Mucosa of descending colon (tissue), 3 donors: ENCODE measurements around the gene ACSF2. TPM values are rescaled to one million over a fixed set of nuclear protein-coding genes. Genes with fewer than 3 reads are reported as not detected.

ENCODE experiments used
- ATAC-seq: fragments of 200-7000 bp; cut with Tn5 transposase; one replicate; pipeline ENCODE4 v1.9.1; 2020; ENCODE audit warnings: mild to moderate bottlenecking, moderate library complexity
- DNase-seq, 3 donors: peaks; one replicate each; pipeline ENCODE4 v3.0.0-alpha.2; 2020
- H3K36me3 ChIP-seq: fragments of 200-600 bp; one replicate; pipeline ENCODE4 v1.8.0; 2021; ENCODE audit warnings: low read depth, mild to moderate bottlenecking
- H3K4me1 ChIP-seq: fragments of 200-600 bp; one replicate; pipeline ENCODE4 v1.8.0; 2021; ENCODE audit warnings: low read depth, mild to moderate bottlenecking
- H3K4me3 ChIP-seq: fragments of 200-600 bp; one replicate; pipeline ENCODE4 v1.8.0; 2021; ENCODE audit warnings: mild to moderate bottlenecking
- H3K9me3 ChIP-seq: fragments of 200-600 bp; one replicate; pipeline ENCODE4 v1.8.0; 2021; ENCODE audit warnings: mild to moderate bottlenecking
- intact Hi-C, 2 donors: fragments of 100-400 bp; cut with DNase I in 1 of 2; cut with micrococcal nuclease in 1 of 2; formaldehyde crosslinking; loops; one replicate each; pipeline versions ENCODE4 v1.11.0 to v1.11.1; 2022; cut with DNase I, micrococcal nuclease
- total RNA-seq, 3 donors: library from RNA; stranded (reverse); fragmentation: NEBNext Ultra II Directional in 2 of 3; extraction: Animal tissue kit (Norgen Biotek cat#: 25700) in 2 of 3; gene quantifications; one replicate each; pipeline versions ENCODE4 v1.2.1 to v1.2.4, GENCODE V29; 2021 to 2023
- TF ChIP-seq, protein P1 (sequence below): fragments of 200-600 bp; IDR thresholded peaks from one replicate; pipeline ENCODE4 v1.8.0; 2022; ENCODE audit warnings: antibody characterized with exemption, mild to moderate bottlenecking
- donor health status: DM: no; HTN: no; CAD: no; lungs with moderate emphysema.
- donor health status: DM: no; HTN: no; CAD: no.
- donor health status: DM: no; HTN: yes; CAD: no.

Gene ACSF2
- total RNA-seq, 3 donors from 2014 or later: 79.7 to 246 (median 99.4) TPM

DNA sequence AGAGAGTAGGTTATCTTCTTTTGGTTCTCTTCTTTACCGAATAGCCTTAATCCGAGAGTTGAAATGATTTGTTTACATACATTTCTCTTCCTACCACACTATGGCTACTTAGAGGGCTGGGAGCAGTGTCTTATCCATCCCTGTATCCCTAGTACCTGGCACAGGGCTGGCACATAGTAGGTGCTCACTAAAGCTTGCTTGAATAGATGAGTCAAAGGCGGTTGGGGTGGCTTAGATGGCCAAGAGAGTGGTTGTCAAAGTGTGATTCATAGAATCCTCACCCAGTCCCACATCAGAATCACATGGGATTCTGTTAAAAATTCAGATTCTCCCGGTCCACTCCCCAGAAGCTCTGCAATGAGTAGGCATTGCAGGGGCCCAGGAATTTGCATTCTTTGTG, 31.6 kb downstream of the ACSF2 start:
- Histone ChIP-seq H3K36me3 (no peaks in the 10 kb centered on the region), H3K4me3 (no peak overlapping the region), H3K9me3 (no peaks in the 10 kb centered on the region), H3K4me1 (peaks cover 37% of the 10 kb centered on the region)
- ATAC-seq: no peak
- no peak for DNase-seq
- TF ChIP-seq, protein P1, sequence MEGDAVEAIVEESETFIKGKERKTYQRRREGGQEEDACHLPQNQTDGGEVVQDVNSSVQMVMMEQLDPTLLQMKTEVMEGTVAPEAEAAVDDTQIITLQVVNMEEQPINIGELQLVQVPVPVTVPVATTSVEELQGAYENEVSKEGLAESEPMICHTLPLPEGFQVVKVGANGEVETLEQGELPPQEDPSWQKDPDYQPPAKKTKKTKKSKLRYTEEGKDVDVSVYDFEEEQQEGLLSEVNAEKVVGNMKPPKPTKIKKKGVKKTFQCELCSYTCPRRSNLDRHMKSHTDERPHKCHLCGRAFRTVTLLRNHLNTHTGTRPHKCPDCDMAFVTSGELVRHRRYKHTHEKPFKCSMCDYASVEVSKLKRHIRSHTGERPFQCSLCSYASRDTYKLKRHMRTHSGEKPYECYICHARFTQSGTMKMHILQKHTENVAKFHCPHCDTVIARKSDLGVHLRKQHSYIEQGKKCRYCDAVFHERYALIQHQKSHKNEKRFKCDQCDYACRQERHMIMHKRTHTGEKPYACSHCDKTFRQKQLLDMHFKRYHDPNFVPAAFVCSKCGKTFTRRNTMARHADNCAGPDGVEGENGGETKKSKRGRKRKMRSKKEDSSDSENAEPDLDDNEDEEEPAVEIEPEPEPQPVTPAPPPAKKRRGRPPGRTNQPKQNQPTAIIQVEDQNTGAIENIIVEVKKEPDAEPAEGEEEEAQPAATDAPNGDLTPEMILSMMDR: no peak
- intact Hi-C loops: no loop called here

DNA sequence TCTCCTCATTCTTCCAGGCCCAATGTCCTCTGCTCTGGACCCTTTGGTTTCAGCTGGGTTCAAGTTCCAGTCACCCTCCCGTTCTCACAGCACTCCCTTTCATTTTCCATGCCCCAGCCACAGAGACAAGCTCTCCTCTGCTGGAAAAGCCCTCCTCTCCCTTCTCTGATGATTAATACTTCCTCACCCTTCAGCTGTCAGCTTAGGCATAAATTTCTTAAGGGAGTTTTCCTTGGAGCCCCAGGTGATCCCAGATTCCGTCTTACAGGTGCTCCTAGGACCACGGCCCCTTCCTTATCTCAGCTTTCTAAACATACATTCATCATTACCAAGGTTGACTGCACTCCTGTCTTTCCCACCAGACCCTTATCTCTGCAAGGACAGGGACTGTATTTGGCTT, 32.3 kb downstream of the ACSF2 start:
- intact Hi-C loops: no loop called here
- Histone ChIP-seq H3K4me3 (no peak overlapping the region), H3K4me1 (peaks cover 30% of the 10 kb centered on the region), H3K36me3 (no peaks in the 10 kb centered on the region), H3K9me3 (no peaks in the 10 kb centered on the region)
- peak in 1 of 3 donors; percentile 2 for DNase-seq
- TF ChIP-seq, protein P1: no peak
- peak; percentile 3 for ATAC-seq

DNA sequence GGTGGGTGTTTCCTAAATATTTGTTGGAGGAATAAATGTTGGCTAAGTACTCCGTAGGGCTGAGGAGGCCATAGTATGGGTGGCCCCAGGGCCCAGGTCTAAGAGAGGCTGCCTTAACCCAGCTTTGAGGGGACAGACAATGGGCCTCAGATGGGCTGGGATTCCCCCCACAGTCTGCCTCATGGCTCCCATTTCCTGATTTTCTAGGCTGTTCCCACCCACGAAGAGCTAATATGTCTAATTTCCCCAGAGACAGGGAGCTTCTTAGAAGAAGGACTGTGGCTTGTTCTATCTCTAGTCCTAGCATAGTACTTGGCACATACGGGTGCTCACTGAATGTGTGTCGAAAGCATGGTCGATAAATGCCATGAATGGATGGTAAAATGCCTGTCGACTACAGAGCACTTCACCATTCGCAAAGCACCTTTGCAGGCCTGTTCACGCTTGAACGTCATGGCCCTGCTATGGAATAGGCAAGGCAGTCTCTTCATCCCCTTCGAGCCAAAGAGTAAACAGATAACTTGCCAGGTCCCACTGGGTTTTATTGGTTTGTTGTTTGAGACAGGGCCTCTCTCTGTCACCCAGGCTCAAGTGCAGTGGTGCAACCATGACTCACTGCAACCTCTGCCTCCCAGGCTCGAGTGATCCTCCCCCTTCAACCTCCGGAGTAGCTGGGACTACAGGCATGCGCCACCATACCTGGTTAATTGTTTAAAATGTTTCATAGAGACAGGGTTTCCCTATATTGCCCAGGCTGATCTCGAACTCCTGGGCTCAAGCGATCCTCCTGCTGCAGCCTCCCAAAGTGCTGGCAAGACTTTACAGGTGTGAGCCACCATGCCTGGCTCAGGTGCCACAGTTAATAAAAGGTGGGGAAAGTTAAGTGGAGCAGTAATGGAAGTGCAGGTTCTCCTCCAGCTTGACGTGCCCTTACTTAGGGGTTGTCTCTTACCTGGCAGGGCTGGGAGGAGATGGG, 33.0 kb downstream of the ACSF2 start:
- DNase-seq: peak in 1 of 3 donors; percentile 48
- no peak overlapping the region for H3K4me3 ChIP-seq
- ATAC-seq: peak; percentile 79
- TF ChIP-seq, protein P1: no peak
- no peaks in the 10 kb centered on the region for H3K9me3 ChIP-seq
- peaks cover 26% of the 10 kb centered on the region for H3K4me1 ChIP-seq
- H3K36me3 ChIP-seq: no peaks in the 10 kb centered on the region
- intact Hi-C loops: no loop called here

DNA sequence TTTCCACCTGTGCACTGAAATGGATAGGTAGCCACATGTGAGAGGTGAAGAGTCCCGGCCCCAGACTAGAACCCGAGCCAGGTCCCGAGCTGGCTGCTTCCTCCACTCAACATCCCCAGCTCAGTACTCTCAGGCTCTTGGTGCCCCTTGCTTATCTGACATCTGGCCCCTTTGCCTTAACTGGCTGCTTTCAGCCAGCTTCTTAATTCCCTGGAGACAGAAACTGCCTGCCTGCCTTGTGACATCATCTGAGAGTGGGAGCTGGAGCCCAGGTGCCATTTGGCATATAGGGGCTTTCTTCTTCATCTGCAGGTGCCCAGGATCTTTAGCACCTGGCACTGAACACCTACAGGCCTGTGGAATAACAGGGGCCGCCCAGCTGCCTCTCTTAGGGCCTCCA, 33.7 kb downstream of the ACSF2 start:
- intact Hi-C loops: no loop called here
- DNase-seq (peak in 1 of 3 donors; percentile 29), ATAC-seq (no peak)
- no peak overlapping the region for H3K4me3 ChIP-seq
- peaks cover 19% of the 10 kb centered on the region for H3K4me1 ChIP-seq
- TF ChIP-seq, protein P1: no peak
- no peaks in the 10 kb centered on the region for H3K9me3 ChIP-seq
- no peaks in the 10 kb centered on the region for H3K36me3 ChIP-seq

DNA sequence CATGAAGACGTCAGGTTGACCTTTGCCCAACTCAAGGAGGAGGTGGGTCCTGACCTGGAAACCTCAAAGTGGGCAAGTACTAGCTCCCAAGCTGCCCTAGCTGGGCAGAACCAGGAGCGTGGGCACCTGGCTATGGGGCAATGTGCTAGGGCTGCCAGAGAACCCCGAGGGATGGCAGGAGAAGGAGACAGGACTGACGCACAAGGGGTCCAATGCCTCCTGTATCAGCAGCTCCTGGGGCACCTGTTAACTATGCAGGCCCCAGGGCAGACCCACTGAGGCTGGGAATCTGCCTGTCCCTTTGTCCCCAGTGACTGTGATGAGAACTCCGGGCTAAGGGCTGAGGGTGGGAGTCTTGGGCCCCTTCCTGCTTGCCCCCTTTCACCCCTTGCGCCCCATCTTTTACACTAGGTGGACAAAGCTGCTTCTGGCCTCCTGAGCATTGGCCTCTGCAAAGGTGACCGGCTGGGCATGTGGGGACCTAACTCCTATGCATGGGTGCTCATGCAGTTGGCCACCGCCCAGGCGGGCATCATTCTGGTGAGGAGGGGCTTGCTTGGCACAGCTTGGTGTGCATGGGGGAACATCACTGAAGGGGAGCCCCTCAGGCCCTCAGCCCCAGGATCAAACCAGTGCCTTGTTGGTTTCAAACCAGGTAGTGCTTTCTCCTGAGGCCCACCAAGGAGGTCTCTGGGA, 35.0 kb downstream of the ACSF2 start:
- TF ChIP-seq, protein P1: no peak
- Histone ChIP-seq H3K4me3 (no peak overlapping the region), H3K9me3 (no peaks in the 10 kb centered on the region), H3K36me3 (no peaks in the 10 kb centered on the region), H3K4me1 (peaks cover 11% of the 10 kb centered on the region)
- peak in 1 of 3 donors; percentile 48 for DNase-seq
- ATAC-seq: no peak
- intact Hi-C loops: no loop called here
